Stimulated activated naive CD8-positive, alpha-beta T cell treated with anti-CD3 and anti-CD28 coated beads, Interleukin-15, Interleukin-2, amounts not matched to agents 100 ng/mL and 50 ng/mL, for 24 hours (primary cell): Measurements from ENCODE around the gene POP7.
A peak's percentile ranks its signal among the peaks of the same experiment; 100 is the strongest.
"Not testable (repeated sequence)": the region's sequence is repeated elsewhere in the genome, so short reads cannot be mapped to it uniquely, and the experiment has no call there.

Experiments used
- H3K27ac Mint-ChIP-seq: one replicate; pipeline ENCODE4 v1.8.0; 2021; ENCODE audit warnings: mild to moderate bottlenecking, mixed read lengths
- H3K27me3 Mint-ChIP-seq: one replicate; pipeline ENCODE4 v1.8.0; 2021; ENCODE audit warnings: mixed read lengths
- H3K36me3 Mint-ChIP-seq: one replicate; pipeline ENCODE4 v1.8.0; 2021; ENCODE audit warnings: low read depth, mixed read lengths
- H3K4me1 Mint-ChIP-seq: one replicate; pipeline ENCODE4 v1.8.0; 2021; ENCODE audit warnings: low read depth, mixed read lengths
- H3K4me3 Mint-ChIP-seq: one replicate; pipeline ENCODE4 v1.8.0; 2021; ENCODE audit warnings: mild to moderate bottlenecking, mixed read lengths
- H3K9me3 Mint-ChIP-seq: one replicate; pipeline ENCODE4 v1.8.0; 2021; ENCODE audit warnings: mixed read lengths

POP7 gene

GRCh38 chr7:100722480-100723212 lies 16.7 kb downstream of the POP7 start:
- Mint-ChIP-seq H3K4me3 (no peak overlapping the region), H3K9me3 (no peaks in the 10 kb centered on the region), H3K27ac (no peak overlapping the region), H3K27me3 (peaks cover 56% of the 10 kb centered on the region), H3K4me1 (no peaks in the 10 kb centered on the region), H3K36me3 (peaks cover 5% of the 10 kb centered on the region)

GRCh38 chr7:100723732-100724275 lies 17.9 kb downstream of the POP7 start:
- no peak overlapping the region for H3K4me3 Mint-ChIP-seq
- H3K36me3 Mint-ChIP-seq, result peaks cover 4% of the 10 kb centered on the region
- H3K9me3 Mint-ChIP-seq, result no peaks in the 10 kb centered on the region
- peaks cover 54% of the 10 kb centered on the region for H3K27me3 Mint-ChIP-seq
- no peak overlapping the region for H3K27ac Mint-ChIP-seq
- H3K4me1 Mint-ChIP-seq, result no peaks in the 10 kb centered on the region

- H3K36me3 Mint-ChIP-seq, H3K4me3 Mint-ChIP-seq, H3K4me1 Mint-ChIP-seq, H3K27ac Mint-ChIP-seq, H3K9me3 Mint-ChIP-seq: not testable (repeated sequence)
- H3K27me3 Mint-ChIP-seq, result peaks cover 50% of the 10 kb centered on the region
These were observed 18.4 kb downstream of the POP7 start for GRCh38 chr7:100724364-100724763.

- Mint-ChIP-seq H3K4me3 (no peak overlapping the region), H3K9me3 (no peaks in the 10 kb centered on the region), H3K4me1 (no peaks in the 10 kb centered on the region), H3K36me3 (no peaks in the 10 kb centered on the region), H3K27me3 (peaks cover 30% of the 10 kb centered on the region), H3K27ac (no peak overlapping the region)
These were observed 21.3 kb downstream of the POP7 start for GRCh38 chr7:100726996-100727761.

GRCh38 chr7:100728196-100728595 lies 22.3 kb downstream of the POP7 start:
- H3K36me3 Mint-ChIP-seq, result no peaks in the 10 kb centered on the region
- no peaks in the 10 kb centered on the region for H3K9me3 Mint-ChIP-seq
- no peak overlapping the region for H3K4me3 Mint-ChIP-seq
- H3K27me3 Mint-ChIP-seq, result peaks cover 21% of the 10 kb centered on the region
- no peaks in the 10 kb centered on the region for H3K4me1 Mint-ChIP-seq
- H3K27ac Mint-ChIP-seq, result no peak overlapping the region

GRCh38 chr7:100730136-100730800 lies 24.3 kb downstream of the POP7 start:
- Mint-ChIP-seq H3K27me3 (peaks cover 22% of the 10 kb centered on the region), H3K4me3 (no peak overlapping the region), H3K27ac (no peak overlapping the region), H3K4me1 (no peaks in the 10 kb centered on the region), H3K36me3 (no peaks in the 10 kb centered on the region), H3K9me3 (no peaks in the 10 kb centered on the region)

GRCh38 chr7:100731937-100732636 lies 26.2 kb downstream of the POP7 start:
- Mint-ChIP-seq H3K27ac (no peak overlapping the region), H3K36me3 (no peaks in the 10 kb centered on the region), H3K4me1 (no peaks in the 10 kb centered on the region), H3K4me3 (no peak overlapping the region), H3K27me3 (peaks cover 19% of the 10 kb centered on the region), H3K9me3 (no peaks in the 10 kb centered on the region)

- no peaks in the 10 kb centered on the region for H3K9me3 Mint-ChIP-seq
- no peaks in the 10 kb centered on the region for H3K36me3 Mint-ChIP-seq
- peaks cover 9% of the 10 kb centered on the region for H3K27me3 Mint-ChIP-seq
- H3K4me3 Mint-ChIP-seq, result no peak overlapping the region
- no peak overlapping the region for H3K27ac Mint-ChIP-seq
- no peaks in the 10 kb centered on the region for H3K4me1 Mint-ChIP-seq
These were observed 29.8 kb downstream of the POP7 start for GRCh38 chr7:100735730-100736129.

GRCh38 chr7:100736671-100737070 lies 30.8 kb downstream of the POP7 start:
- Mint-ChIP-seq H3K27me3 (peaks cover 9% of the 10 kb centered on the region), H3K9me3 (no peaks in the 10 kb centered on the region), H3K36me3 (no peaks in the 10 kb centered on the region), H3K4me1 (no peaks in the 10 kb centered on the region), H3K27ac (no peak overlapping the region), H3K4me3 (no peak overlapping the region)

GRCh38 chr7:100739934-100740333 lies 34.0 kb downstream of the POP7 start:
- no peaks in the 10 kb centered on the region for H3K36me3 Mint-ChIP-seq
- H3K27ac Mint-ChIP-seq, result no peak overlapping the region
- no peaks in the 10 kb centered on the region for H3K4me1 Mint-ChIP-seq
- H3K4me3 Mint-ChIP-seq, result no peak overlapping the region
- no peaks in the 10 kb centered on the region for H3K9me3 Mint-ChIP-seq
- H3K27me3 Mint-ChIP-seq, result peaks cover under 1% of the 10 kb centered on the region

GRCh38 chr7:100744605-100745004 lies 38.7 kb downstream of the POP7 start:
- peaks cover 17% of the 10 kb centered on the region for H3K27me3 Mint-ChIP-seq
- no peak overlapping the region for H3K4me3 Mint-ChIP-seq
- H3K27ac Mint-ChIP-seq, result no peak overlapping the region
- no peaks in the 10 kb centered on the region for H3K36me3 Mint-ChIP-seq
- H3K4me1 Mint-ChIP-seq, result peaks cover 4% of the 10 kb centered on the region
- H3K9me3 Mint-ChIP-seq, result no peaks in the 10 kb centered on the region

- H3K27ac Mint-ChIP-seq, result peak overlapping the region; percentile 55
- peaks cover 17% of the 10 kb centered on the region for H3K27me3 Mint-ChIP-seq
- H3K4me1 Mint-ChIP-seq, result peaks cover 4% of the 10 kb centered on the region
- no peaks in the 10 kb centered on the region for H3K36me3 Mint-ChIP-seq
- peak overlapping the region; percentile 77 for H3K4me3 Mint-ChIP-seq
- no peaks in the 10 kb centered on the region for H3K9me3 Mint-ChIP-seq
These were observed 39.3 kb downstream of the POP7 start for GRCh38 chr7:100745184-100745583.

- H3K36me3 Mint-ChIP-seq, result no peaks in the 10 kb centered on the region
- peak overlapping the region; percentile 62 for H3K27ac Mint-ChIP-seq
- no peak overlapping the region for H3K4me3 Mint-ChIP-seq
- no peaks in the 10 kb centered on the region for H3K9me3 Mint-ChIP-seq
- H3K27me3 Mint-ChIP-seq, result peaks cover 21% of the 10 kb centered on the region
- H3K4me1 Mint-ChIP-seq, result no peaks in the 10 kb centered on the region
These were observed 47.1 kb downstream of the POP7 start for GRCh38 chr7:100752994-100753393.

- Mint-ChIP-seq H3K4me3 (no peak overlapping the region), H3K36me3 (no peaks in the 10 kb centered on the region), H3K27me3 (peaks cover 21% of the 10 kb centered on the region), H3K27ac (no peak overlapping the region), H3K4me1 (no peaks in the 10 kb centered on the region), H3K9me3 (no peaks in the 10 kb centered on the region)
These were observed 47.8 kb downstream of the POP7 start for GRCh38 chr7:100753750-100754149.
